ENCODE data around the gene TTYH3.
"Not testable (repeated sequence)": the region's sequence is repeated elsewhere in the genome, so short reads cannot be mapped to it uniquely, and the experiment has no call there.

TTYH3 gene

GRCh38 chr7:2673934-2674333 is 42.1 kb downstream of the TTYH3 start:
- TF ChIP-seq, protein P1, sequence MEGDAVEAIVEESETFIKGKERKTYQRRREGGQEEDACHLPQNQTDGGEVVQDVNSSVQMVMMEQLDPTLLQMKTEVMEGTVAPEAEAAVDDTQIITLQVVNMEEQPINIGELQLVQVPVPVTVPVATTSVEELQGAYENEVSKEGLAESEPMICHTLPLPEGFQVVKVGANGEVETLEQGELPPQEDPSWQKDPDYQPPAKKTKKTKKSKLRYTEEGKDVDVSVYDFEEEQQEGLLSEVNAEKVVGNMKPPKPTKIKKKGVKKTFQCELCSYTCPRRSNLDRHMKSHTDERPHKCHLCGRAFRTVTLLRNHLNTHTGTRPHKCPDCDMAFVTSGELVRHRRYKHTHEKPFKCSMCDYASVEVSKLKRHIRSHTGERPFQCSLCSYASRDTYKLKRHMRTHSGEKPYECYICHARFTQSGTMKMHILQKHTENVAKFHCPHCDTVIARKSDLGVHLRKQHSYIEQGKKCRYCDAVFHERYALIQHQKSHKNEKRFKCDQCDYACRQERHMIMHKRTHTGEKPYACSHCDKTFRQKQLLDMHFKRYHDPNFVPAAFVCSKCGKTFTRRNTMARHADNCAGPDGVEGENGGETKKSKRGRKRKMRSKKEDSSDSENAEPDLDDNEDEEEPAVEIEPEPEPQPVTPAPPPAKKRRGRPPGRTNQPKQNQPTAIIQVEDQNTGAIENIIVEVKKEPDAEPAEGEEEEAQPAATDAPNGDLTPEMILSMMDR (IDR thresholded peaks at IDR 0.05; ENCODE audit: unreplicated experiment in 3 of 3) = no peak
- H3K4me1 Mint-ChIP-seq = no peaks in the 10 kb centered on the region
- H3K27me3 Mint-ChIP-seq (ENCODE audit: low read depth) = peaks cover 4% of the 10 kb centered on the region
- H3K36me3 Mint-ChIP-seq (ENCODE audit: low read depth) = no peaks in the 10 kb centered on the region
- peaks cover 9% of the 10 kb centered on the region for H3K9me3 Mint-ChIP-seq
- H3K4me3 Mint-ChIP-seq = no peak overlapping the region
- H3K27ac Mint-ChIP-seq = no peak overlapping the region

DNA sequence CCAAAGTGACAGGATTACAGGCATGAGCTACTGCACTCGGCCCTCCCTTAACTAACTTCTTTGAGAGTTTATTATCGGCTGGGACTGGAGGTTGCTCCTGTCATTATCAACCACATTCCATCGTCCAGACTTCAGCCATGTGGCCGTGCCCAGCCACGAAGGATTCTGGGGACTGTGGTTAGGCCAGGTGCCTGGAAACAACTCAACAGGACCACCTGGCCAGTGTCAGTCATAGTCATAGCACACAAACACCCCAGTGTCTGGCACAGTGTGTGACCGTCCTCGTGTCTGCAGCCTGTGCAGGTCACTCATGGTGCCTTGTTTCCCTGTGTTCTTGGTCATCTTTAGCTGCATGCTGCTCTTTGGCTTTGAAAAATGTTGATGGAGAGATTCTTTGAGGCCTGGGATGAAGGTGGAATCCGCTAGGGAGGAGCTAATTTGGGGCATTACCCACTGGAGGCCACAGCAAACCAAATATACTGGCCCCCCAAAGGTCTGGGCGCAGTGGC is 43.5 kb downstream of the TTYH3 start:
- no peaks in the 10 kb centered on the region for H3K4me1 Mint-ChIP-seq
- no peak overlapping the region for H3K27ac Mint-ChIP-seq

DNA sequence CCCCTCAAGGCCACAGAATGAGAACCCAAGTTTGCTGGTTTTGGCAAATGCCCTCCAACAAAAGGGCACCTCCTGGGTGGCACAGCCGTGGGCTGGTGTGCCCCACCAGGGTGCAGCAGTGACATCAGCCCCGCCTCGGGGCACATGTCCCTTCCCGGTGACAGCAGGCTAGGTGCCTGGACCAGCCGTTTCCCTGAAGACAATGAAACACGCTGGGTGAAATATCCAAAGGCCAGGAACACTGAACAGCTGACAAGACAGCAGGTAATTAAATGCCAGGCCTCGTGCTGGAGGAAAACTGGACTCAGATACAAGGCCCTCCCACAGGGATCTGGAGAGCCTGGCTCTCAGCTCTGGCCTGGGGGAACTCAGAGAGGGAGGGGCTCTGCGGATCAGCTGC is 44.8 kb downstream of the TTYH3 start:
- H3K27ac Mint-ChIP-seq; H3K4me1 Mint-ChIP-seq; H3K9me3 Mint-ChIP-seq; H3K36me3 Mint-ChIP-seq (ENCODE audit: low read depth); H3K4me3 Mint-ChIP-seq: not testable (repeated sequence)
- peaks cover 13% of the 10 kb centered on the region for H3K27me3 Mint-ChIP-seq (ENCODE audit: low read depth)

More for the DNA sequence above, 43.5 kb downstream of the TTYH3 start:
- H3K27me3 Mint-ChIP-seq (ENCODE audit: low read depth) = peaks cover 5% of the 10 kb centered on the region
- H3K36me3 Mint-ChIP-seq (ENCODE audit: low read depth) = no peaks in the 10 kb centered on the region
- H3K4me3 Mint-ChIP-seq = no peak overlapping the region
- TF ChIP-seq, protein P1 (IDR thresholded peaks at IDR 0.05; ENCODE audit: unreplicated experiment in 3 of 3) = no peak
- H3K9me3 Mint-ChIP-seq = peaks cover 9% of the 10 kb centered on the region

- H3K9me3 Mint-ChIP-seq; H3K4me1 Mint-ChIP-seq; H3K4me3 Mint-ChIP-seq; H3K27ac Mint-ChIP-seq; H3K36me3 Mint-ChIP-seq (ENCODE audit: low read depth): not testable (repeated sequence)
- peaks cover 21% of the 10 kb centered on the region for H3K27me3 Mint-ChIP-seq (ENCODE audit: low read depth)
Measured at GRCh38 chr7:2678454-2678853, 46.7 kb downstream of the TTYH3 start.

GRCh38 chr7:2679135-2680127 is 47.6 kb downstream of the TTYH3 start:
- H3K4me1 Mint-ChIP-seq; H3K36me3 Mint-ChIP-seq (ENCODE audit: low read depth); H3K27ac Mint-ChIP-seq; H3K4me3 Mint-ChIP-seq; H3K9me3 Mint-ChIP-seq: not testable (repeated sequence)
- H3K27me3 Mint-ChIP-seq (ENCODE audit: low read depth) = peaks cover 26% of the 10 kb centered on the region

- Mint-ChIP-seq H3K4me3 (no peak overlapping the region), H3K4me1 (peaks cover 10% of the 10 kb centered on the region), H3K36me3 (ENCODE audit: low read depth) (no peaks in the 10 kb centered on the region), H3K27ac (no peak overlapping the region), H3K27me3 (ENCODE audit: low read depth) (peaks cover 31% of the 10 kb centered on the region), H3K9me3 (no peaks in the 10 kb centered on the region)
- TF ChIP-seq, protein P1 (IDR thresholded peaks at IDR 0.05; ENCODE audit: unreplicated experiment in 3 of 3) = no peak
Measured at GRCh38 chr7:2680256-2680655, 48.5 kb downstream of the TTYH3 start.

DNA sequence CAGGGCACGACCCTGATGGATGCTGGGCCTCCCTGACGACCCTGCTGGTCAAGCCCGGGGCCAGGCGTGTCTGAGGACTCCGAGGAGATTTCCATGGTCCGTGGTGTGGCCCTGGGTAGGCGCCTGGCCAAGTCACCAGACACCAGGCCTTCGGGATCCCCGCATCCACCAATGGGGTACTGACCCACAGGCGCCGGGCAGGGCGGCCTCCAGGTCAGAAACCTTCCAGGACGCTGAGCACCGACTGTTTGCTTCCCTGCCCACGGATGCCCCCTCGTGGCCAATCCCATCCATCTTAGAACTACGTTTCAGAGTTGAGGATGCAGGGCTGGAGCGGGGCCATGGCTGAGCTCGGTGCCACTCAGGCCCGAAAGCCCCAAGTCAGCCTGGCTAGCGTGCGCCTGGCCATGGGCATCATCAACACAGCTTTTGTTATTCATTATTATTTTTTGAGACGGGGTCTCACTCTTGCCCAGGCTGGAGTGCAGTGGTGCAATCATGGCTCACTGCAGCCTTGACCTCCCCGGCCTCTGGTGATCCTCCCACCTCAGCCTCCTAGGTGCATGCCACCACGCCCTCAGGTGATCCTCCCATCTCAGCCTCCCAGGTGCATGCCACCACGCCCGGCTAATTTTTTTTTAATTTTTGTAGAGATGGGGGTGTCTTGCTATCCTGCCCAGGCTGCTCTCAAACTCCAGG is 49.2 kb downstream of the TTYH3 start:
- no peaks in the 10 kb centered on the region for H3K36me3 Mint-ChIP-seq (ENCODE audit: low read depth)
- peaks cover 10% of the 10 kb centered on the region for H3K4me1 Mint-ChIP-seq
- H3K9me3 Mint-ChIP-seq = no peaks in the 10 kb centered on the region
- no peak overlapping the region for H3K27ac Mint-ChIP-seq
- TF ChIP-seq, protein P1 (IDR thresholded peaks at IDR 0.05; ENCODE audit: unreplicated experiment in 3 of 3) = peak; percentile 45 to 62 (median 57)
- peaks cover 35% of the 10 kb centered on the region for H3K27me3 Mint-ChIP-seq (ENCODE audit: low read depth)
- H3K4me3 Mint-ChIP-seq = no peak overlapping the region
